PC-9 (cell line): ENCODE results near the gene KCNJ15. TPM values are rescaled to one million over a fixed set of nuclear protein-coding genes. Genes with fewer than 3 reads are reported as not detected.

Experiments used
- BruUV-seq: library from RNA; stranded (reverse); fragments of 400-500 nt; replicated peaks from 2 replicates; lab custom pipeline; 2021; lab: Mats Ljungman, UMichigan
- CTCF ChIA-PET: fragments of 300-600 bp; sonication (Branson Sonifier 250); formaldehyde crosslinking; loops from one replicate; lab custom pipeline; 2022; ENCODE audit warnings: antibody characterized with exemption; lab: Charles Lee
- POLR2A ChIA-PET: fragments of 300-600 bp; sonication (Branson Sonifier 250); formaldehyde crosslinking; loops from one replicate; lab custom pipeline; 2022; ENCODE audit warnings: antibody characterized with exemption; ENCODE audit not compliant: unreplicated experiment; lab: Charles Lee
- DNase-seq, 2 experiments: peaks; one replicate each; pipeline versions ENCODE4 v3.0.0 to v3.0.0-alpha.2; 2015 to 2022; ENCODE audit warnings: mixed read lengths in 1 of 2
- H2AFZ ChIP-seq: fragments of 200-600 bp; sonication (generic); 2 replicates; pipeline ENCODE4 v1.8.1; 2017; ENCODE audit warnings: antibody characterized with exemption
- H3F3A ChIP-seq: fragments of 200-600 bp; sonication (generic); 2 replicates; pipeline ENCODE4 v1.8.1; 2017; ENCODE audit warnings: antibody characterized with exemption, mild to moderate bottlenecking, low read depth; ENCODE audit not compliant: insufficient read depth
- H3K27ac ChIP-seq: fragments of 200-600 bp; sonication (generic); 2 replicates; pipeline ENCODE4 v1.6.1; 2016; ENCODE audit warnings: mixed run types
- H3K27me3 ChIP-seq: fragments of 200-600 bp; sonication (generic); 2 replicates; pipeline ENCODE4 v1.6.1; 2016; ENCODE audit warnings: low read depth, mixed run types; ENCODE audit not compliant: insufficient read depth
- H3K36me3 ChIP-seq: fragments of 200-600 bp; sonication (generic); 2 replicates; pipeline ENCODE4 v1.6.1; 2016; ENCODE audit warnings: low read depth, mixed run types
- H3K4me1 ChIP-seq: fragments of 200-600 bp; sonication (generic); replicated peaks from 2 replicates; pipeline ENCODE4 v1.6.1; 2016; ENCODE audit warnings: mixed run types; ENCODE audit not compliant: insufficient read depth
- H3K4me2 ChIP-seq: fragments of 200-600 bp; sonication (generic); 2 replicates; pipeline ENCODE4 v1.6.1; 2017; ENCODE audit warnings: mixed run types
- H3K4me3 ChIP-seq: fragments of 200-600 bp; sonication (generic); 2 replicates; pipeline ENCODE4 v1.6.1; 2016; ENCODE audit warnings: mixed run types
- H3K79me2 ChIP-seq: fragments of 200-600 bp; sonication (generic); 2 replicates; pipeline ENCODE4 v1.6.1; 2017; ENCODE audit warnings: low read depth, mixed run types
- H3K9me2 ChIP-seq: fragments of 200-600 bp; sonication (generic); 2 replicates; pipeline ENCODE4 v1.8.1; 2017; ENCODE audit warnings: mild to moderate bottlenecking; ENCODE audit not compliant: insufficient read depth
- H3K9me3 ChIP-seq: fragments of 200-600 bp; sonication (generic); 2 replicates; pipeline ENCODE4 v1.8.1; 2016; ENCODE audit warnings: low read depth; ENCODE audit not compliant: insufficient read depth
- H4K20me1 ChIP-seq: fragments of 200-600 bp; sonication (generic); 2 replicates; pipeline ENCODE4 v1.8.1; 2017; ENCODE audit not compliant: insufficient read depth
- EZH2 ChIP-seq: fragments of 200-600 bp; sonication (generic); IDR thresholded peaks from 2 replicates; pipeline ENCODE4 v1.8.0; 2017; ENCODE audit warnings: antibody characterized with exemption, low read depth
- intact Hi-C: fragments of 100-400 bp; cut with micrococcal nuclease; formaldehyde crosslinking; loops from one replicate; pipeline ENCODE4 v1.10.0; 2022; ENCODE audit not compliant: unreplicated experiment
- total RNA-seq: library from RNA; stranded (reverse); gene quantifications from 2 replicates; pipeline ENCODE4 v1.2.3, GENCODE V29; 2021
- TF ChIP-seq, protein P1 (sequence below): fragments of 200-600 bp; sonication (generic); conservative IDR thresholded peaks from 2 replicates; pipeline ENCODE4 v1.6.1; 2017; ENCODE audit warnings: mixed run types, antibody characterized with exemption, mild to moderate bottlenecking, moderate library complexity

Gene KCNJ15
- total RNA-seq, 1 experiment from 2014 or later: not detected

DNA sequence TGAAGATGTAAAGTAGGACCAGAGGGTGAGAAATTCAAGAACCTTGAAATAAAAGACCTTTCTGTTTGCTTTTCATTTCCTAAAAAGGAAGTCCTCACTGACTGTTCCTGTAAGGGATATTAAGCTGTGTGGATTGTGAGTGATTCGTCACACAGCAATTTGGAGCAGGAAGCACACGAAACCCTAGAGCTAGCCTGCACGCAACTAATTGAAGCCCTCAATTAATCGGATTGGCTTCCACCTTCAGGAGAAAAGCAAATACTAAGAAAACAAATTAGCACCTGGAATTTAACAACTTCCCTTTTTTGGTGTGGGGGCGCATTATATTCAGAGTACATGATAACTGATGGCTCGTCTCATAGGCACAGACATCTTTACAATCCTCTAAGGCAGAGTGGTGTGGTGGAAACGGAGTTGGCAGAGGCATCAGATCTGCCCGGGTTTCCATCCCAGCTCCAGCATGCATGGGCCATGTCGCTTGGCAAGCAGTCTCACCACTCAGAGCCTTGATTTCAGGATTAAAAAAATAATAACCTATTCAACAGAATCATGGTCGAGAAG is 95.2 kb downstream of the KCNJ15 start:
- TF ChIP-seq, protein P1, sequence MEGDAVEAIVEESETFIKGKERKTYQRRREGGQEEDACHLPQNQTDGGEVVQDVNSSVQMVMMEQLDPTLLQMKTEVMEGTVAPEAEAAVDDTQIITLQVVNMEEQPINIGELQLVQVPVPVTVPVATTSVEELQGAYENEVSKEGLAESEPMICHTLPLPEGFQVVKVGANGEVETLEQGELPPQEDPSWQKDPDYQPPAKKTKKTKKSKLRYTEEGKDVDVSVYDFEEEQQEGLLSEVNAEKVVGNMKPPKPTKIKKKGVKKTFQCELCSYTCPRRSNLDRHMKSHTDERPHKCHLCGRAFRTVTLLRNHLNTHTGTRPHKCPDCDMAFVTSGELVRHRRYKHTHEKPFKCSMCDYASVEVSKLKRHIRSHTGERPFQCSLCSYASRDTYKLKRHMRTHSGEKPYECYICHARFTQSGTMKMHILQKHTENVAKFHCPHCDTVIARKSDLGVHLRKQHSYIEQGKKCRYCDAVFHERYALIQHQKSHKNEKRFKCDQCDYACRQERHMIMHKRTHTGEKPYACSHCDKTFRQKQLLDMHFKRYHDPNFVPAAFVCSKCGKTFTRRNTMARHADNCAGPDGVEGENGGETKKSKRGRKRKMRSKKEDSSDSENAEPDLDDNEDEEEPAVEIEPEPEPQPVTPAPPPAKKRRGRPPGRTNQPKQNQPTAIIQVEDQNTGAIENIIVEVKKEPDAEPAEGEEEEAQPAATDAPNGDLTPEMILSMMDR: no peak
- TF ChIP-seq EZH2: no peak
- Histone ChIP-seq H3K79me2 (no peaks in the 10 kb centered on the region), H3K4me3 (no peak overlapping the region), H2AFZ (no peak overlapping the region), H3K27ac (no peak overlapping the region), H3K4me1 (no peaks in the 10 kb centered on the region), H3K9me2 (no peaks in the 10 kb centered on the region), H3K27me3 (peaks cover 39% of the 10 kb centered on the region; the same call in 1 of the 2 replicates), H3K36me3 (no peaks in the 10 kb centered on the region), H4K20me1 (no peaks in the 10 kb centered on the region), H3K9me3 (no peaks in the 10 kb centered on the region), H3F3A (no peaks in the 10 kb centered on the region), H3K4me2 (no peak overlapping the region)
- intact Hi-C loops: loop anchor here (1.0 to 10.0 kb wide), 3 partner anchors 133 to 637 kb away; no protein-coding TSS in a partner anchor
- POLR2A ChIA-PET: no interaction called here
- BruUV-seq: no TSS peak
- CTCF ChIA-PET: no interaction called here
- no peak for DNase-seq

DNA sequence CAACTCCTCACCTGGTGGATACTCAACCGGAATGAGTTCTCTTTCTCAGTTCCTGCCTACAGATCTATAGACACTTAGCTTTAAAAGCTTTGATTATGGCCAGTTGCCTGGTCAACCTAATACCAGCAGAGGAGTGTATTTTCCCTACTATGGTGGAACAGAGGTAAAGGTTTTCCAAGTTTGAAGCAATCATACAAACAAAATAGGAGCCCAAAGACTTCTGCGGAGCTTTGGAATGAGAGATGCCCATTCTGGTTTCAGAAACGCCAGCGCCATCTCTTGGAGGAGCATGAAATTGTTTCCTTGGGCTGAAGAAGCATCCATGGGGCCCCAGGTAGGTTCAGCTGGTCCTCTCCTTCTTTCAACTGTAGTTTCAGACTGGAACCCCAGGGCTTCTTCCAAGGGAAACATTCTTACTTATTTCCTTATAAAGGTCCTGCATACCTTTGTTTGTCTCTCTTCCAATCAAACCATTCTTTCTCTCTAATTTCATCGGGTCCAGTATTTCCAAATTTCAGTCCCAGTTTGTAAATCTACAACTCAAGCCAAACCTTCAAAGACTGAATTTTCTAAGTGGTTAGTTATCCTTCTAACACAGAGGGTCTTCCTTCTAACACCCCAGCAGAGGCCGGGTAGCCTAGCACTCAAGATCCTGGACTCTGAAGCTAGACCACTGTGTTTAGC is 95.9 kb downstream of the KCNJ15 start:
- H4K20me1 ChIP-seq: no peaks in the 10 kb centered on the region
- H3K4me3 ChIP-seq: no peak overlapping the region
- H3K36me3 ChIP-seq: no peaks in the 10 kb centered on the region
- no peaks in the 10 kb centered on the region for H3K9me3 ChIP-seq
- no TSS peak for BruUV-seq
- no peaks in the 10 kb centered on the region for H3K79me2 ChIP-seq
- TF ChIP-seq, protein P1: no peak; the same call in 1 of the 2 replicates
- TF ChIP-seq EZH2: no peak
- H3K27me3 ChIP-seq: peaks cover 35% of the 10 kb centered on the region; the same call in 1 of the 2 replicates
- peak in 1 of 2 experiments; percentile 13 for DNase-seq
- intact Hi-C loops: loop anchor here (1.0 to 10.0 kb wide), 3 partner anchors 134 to 638 kb away; no protein-coding TSS in a partner anchor
- no peak overlapping the region for H2AFZ ChIP-seq
- no peaks in the 10 kb centered on the region for H3K4me1 ChIP-seq
- no peak overlapping the region for H3K4me2 ChIP-seq
- CTCF ChIA-PET: no interaction called here
- H3F3A ChIP-seq: no peaks in the 10 kb centered on the region
- no peaks in the 10 kb centered on the region for H3K9me2 ChIP-seq
- H3K27ac ChIP-seq: no peak overlapping the region
- POLR2A ChIA-PET: no interaction called here

DNA sequence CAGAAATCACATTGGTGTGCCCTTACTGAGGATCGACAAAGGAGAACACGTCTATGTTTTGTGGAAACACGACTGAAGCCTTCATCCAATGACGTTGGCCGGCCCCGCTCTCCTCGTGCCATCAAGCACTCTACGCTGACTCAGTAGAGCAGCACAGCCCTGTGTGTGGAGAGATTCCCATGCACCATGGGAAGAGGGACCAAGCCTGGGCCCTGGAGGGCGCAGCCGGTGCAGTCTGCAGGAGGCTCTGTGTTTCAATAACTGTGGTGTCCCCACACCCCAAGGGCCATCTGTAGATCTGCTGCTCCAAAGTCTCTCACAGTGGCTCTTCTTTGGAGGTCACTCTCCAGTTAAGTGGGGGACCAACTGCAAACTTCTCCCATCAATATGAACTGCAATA is 97.4 kb downstream of the KCNJ15 start:
- H3K4me1 ChIP-seq: no peaks in the 10 kb centered on the region
- CTCF ChIA-PET: no interaction called here
- H3K9me2 ChIP-seq: no peaks in the 10 kb centered on the region
- H3K4me3 ChIP-seq: no peak overlapping the region
- no peak overlapping the region for H2AFZ ChIP-seq
- H4K20me1 ChIP-seq: no peaks in the 10 kb centered on the region
- no peaks in the 10 kb centered on the region for H3K36me3 ChIP-seq
- no peaks in the 10 kb centered on the region for H3K9me3 ChIP-seq
- no peak overlapping the region for H3K4me2 ChIP-seq
- no peak for DNase-seq
- H3K27ac ChIP-seq: no peak overlapping the region
- POLR2A ChIA-PET: no interaction called here
- TF ChIP-seq, protein P1: no peak
- TF ChIP-seq EZH2: no peak
- no TSS peak for BruUV-seq
- no peaks in the 10 kb centered on the region for H3F3A ChIP-seq
- no peaks in the 10 kb centered on the region for H3K79me2 ChIP-seq
- peaks cover 20% of the 10 kb centered on the region; the same call in 1 of the 2 replicates for H3K27me3 ChIP-seq
- intact Hi-C loops: loop anchor here (10.0 kb wide), 1 partner anchor 639 kb away; no protein-coding TSS in a partner anchor
